Transverse colon (tissue), 4 donors: ENCODE data around the gene TUBA1B. TPM values are rescaled to one million over a fixed set of nuclear protein-coding genes. Genes with fewer than 3 reads are reported as not detected.

Experiments used
- DNase-seq: peaks from one replicate; pipeline ENCODE4 v3.0.0-alpha.2; 2019
- H3K27ac ChIP-seq, 4 donors: fragments of 200-600 bp; sonication (generic); 2 replicates each; pipeline ENCODE4 v1.5.1; 2016 to 2018; ENCODE audit warnings: inconsistent platforms in 4 of 4
- H3K27me3 ChIP-seq: fragments of 200-600 bp; sonication (generic); 2 replicates; pipeline ENCODE4 v1.5.1; 2017; ENCODE audit warnings: inconsistent platforms
- H3K36me3 ChIP-seq, 4 donors: fragments of 200-600 bp; sonication (generic); 2 replicates each; pipeline ENCODE4 v1.5.1; 2017 to 2019; ENCODE audit warnings: inconsistent platforms in 4 of 4
- H3K4me1 ChIP-seq, 4 donors: fragments of 200-600 bp; sonication (generic); 2 replicates each; pipeline ENCODE4 v1.5.1; 2017 to 2020; ENCODE audit warnings: inconsistent platforms in 4 of 4
- H3K4me3 ChIP-seq, 4 donors: fragments of 200-600 bp; sonication (generic); 1 replicate in 1 of 4; 2 replicates in 3 of 4; pipeline versions ENCODE4 v1.5.1 to v1.6.1; 2017 to 2019; ENCODE audit warnings: inconsistent platforms in 4 of 4
- H3K9me3 ChIP-seq, 2 donors: fragments of 200-600 bp; sonication (generic); 2 replicates each; pipeline ENCODE4 v1.5.1; 2017 to 2019; ENCODE audit warnings: inconsistent platforms in 2 of 2
- EP300 ChIP-seq: sonication (generic); formaldehyde crosslinking; IDR thresholded peaks from one replicate; pipeline ENCODE4 v1.6.1; 2017; ENCODE audit warnings: antibody characterized with exemption, low read depth
- POLR2A ChIP-seq: fragments of 450-650 bp; IDR thresholded peaks from one replicate; pipeline ENCODE4 v1.6.1; 2016; ENCODE audit warnings: antibody characterized with exemption, mild to moderate bottlenecking, moderate library complexity
- POLR2AphosphoS5 ChIP-seq, 3 donors: sonication (generic); formaldehyde crosslinking; IDR thresholded peaks; one replicate each; pipeline ENCODE4 v1.6.1; 2016; ENCODE audit warnings: antibody characterized with exemption in 3 of 3
- WGBS, 2 donors: methylation state at CpG; one replicate each; pipeline ENCODE4 v1.1.5; 2018; ENCODE audit warnings: low coverage in 1 of 2; 5-methylcytosine and 5-hydroxymethylcytosine counted together
- in situ Hi-C, 4 donors: fragments of 200-750 bp; cut with MboI; loops; one replicate each; pipeline versions ENCODE4 v1.15.0 to v1.15.1; 2017; ENCODE audit warnings: low sequenced_read_pairs in 3 of 4, low pct_ligation_motif_present in 1 of 4, low pct_unique_long_range_greater_than_20kb in 1 of 4
- intact Hi-C: fragments of 100-400 bp; cut with DNase I; formaldehyde crosslinking; loops from one replicate; pipeline ENCODE4 v1.15.1; 2023; ENCODE audit warnings: low total_unique reads
- total RNA-seq, 4 donors: library from RNA; depleted of rRNA; stranded (reverse); fragments of >200 nt; gene quantifications; one replicate each; pipeline ENCODE4 v1.1.0, GENCODE V29; 2016
- TF ChIP-seq, protein P1 (sequence below), 5 experiments: fragments of 200-600 bp in 3 of 5; fragments of 450-650 bp in 2 of 5; sonication (generic) in 3 of 5; IDR thresholded peaks; 1 replicate in 2 of 5; 2 replicates in 3 of 5; pipeline ENCODE4 v1.5.1; 2016 to 2017; ENCODE audit warnings: antibody characterized with exemption in 5 of 5, inconsistent platforms in 3 of 5, mild to moderate bottlenecking in 2 of 5, moderate library complexity in 1 of 5

Gene TUBA1B
- total RNA-seq, 4 donors from 2014 or later, result 219 to 390 (median 319) TPM

DNA sequence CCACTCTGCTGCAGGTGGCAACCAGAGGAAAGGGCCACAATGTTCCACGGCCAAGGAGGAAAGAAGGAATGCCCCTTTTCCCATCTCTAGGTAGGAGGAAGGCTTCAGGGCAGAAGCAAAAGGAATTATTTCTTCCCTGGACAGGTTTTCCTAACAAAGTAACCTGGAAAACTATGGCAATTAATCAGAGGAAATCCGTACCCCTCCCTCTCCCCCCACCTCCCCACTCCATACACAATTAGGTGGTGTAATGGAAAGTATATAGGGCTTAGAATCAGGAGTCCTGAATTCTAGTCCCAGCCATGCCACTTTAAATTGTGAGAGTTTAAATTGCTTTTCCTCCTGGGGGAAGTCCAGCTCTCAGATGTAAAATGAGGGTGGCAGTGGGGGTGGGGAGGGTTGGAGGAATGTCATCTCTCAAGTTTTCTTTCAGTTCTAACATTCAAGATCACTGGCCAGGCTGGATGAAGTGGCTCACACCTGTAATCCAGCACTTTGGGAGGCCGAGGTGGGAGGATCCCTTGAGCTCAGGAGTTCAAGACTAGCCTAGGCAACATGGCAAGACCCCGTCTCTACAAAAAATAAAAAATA, 38.3 kb downstream of the TUBA1B start:
- Histone ChIP-seq H3K9me3 (no peaks in the 10 kb centered on the region), H3K36me3 (peaks cover 0 to 9% (median 0%) of the 10 kb centered on the region in 4 donors), H3K27me3 (peaks cover 67% of the 10 kb centered on the region), H3K27ac (no peak overlapping the region), H3K4me3 (no peak overlapping the region), H3K4me1 (peaks cover 32 to 55% (median 41%) of the 10 kb centered on the region in 4 donors)
- 13 to 43% methylated on average over 1 to 4 of the region's 4 CpGs for WGBS, 2 donors
- DNase-seq, result no peak
- intact Hi-C loops, result no loop called here
- in situ Hi-C loops, result loop anchor here in 2 of 4 donors (25.0 kb wide), 1 partner anchor 144 kb away; no protein-coding TSS in a partner anchor
- TF ChIP-seq, protein P1, sequence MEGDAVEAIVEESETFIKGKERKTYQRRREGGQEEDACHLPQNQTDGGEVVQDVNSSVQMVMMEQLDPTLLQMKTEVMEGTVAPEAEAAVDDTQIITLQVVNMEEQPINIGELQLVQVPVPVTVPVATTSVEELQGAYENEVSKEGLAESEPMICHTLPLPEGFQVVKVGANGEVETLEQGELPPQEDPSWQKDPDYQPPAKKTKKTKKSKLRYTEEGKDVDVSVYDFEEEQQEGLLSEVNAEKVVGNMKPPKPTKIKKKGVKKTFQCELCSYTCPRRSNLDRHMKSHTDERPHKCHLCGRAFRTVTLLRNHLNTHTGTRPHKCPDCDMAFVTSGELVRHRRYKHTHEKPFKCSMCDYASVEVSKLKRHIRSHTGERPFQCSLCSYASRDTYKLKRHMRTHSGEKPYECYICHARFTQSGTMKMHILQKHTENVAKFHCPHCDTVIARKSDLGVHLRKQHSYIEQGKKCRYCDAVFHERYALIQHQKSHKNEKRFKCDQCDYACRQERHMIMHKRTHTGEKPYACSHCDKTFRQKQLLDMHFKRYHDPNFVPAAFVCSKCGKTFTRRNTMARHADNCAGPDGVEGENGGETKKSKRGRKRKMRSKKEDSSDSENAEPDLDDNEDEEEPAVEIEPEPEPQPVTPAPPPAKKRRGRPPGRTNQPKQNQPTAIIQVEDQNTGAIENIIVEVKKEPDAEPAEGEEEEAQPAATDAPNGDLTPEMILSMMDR (IDR thresholded peaks at IDR 0.05), result no peak
- no peak for TF ChIP-seq EP300
- no peak for TF ChIP-seq POLR2A
- no peak for TF ChIP-seq POLR2AphosphoS5 (IDR thresholded peaks at IDR 0.05)

DNA sequence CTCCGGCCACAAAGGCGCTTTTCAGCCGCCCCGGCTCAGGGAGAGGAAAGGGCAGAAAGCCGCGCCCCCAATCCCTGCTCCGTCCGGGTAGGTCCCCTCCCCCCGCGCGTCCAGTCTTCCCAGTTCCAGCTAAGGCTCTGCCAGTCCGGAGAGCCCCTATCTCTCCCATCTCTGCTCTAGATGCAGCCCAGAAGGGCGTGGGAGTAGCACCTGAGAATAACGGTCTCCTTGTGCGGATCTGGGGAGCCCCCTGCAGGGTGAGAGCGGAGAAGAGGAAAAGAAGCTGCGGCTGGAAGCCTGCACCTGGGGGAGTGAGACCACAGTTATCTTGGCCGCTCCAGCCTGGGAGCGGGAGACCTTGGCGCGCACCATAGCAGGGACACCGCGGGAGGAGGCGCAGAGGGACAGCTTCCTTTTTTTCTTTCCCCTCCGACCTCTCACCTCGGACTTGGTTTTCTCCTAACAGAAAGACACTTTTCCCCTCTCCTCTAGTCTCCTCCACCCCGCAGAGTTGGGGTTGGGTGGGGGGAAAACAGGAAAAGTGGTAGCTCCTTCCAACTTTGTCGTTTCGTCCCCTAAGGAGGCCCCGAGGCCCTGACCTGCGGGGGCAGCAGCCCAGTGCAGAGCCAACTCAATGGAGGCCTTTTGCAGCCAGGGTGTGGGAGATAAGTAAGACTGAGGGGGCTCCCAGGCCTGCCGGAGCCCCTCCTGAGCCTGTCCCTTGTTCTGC, 38.9 kb downstream of the TUBA1B start:
- in situ Hi-C loops, result loop anchor here in 2 of 4 donors (25.0 kb wide), 1 partner anchor 145 kb away; no protein-coding TSS in a partner anchor
- TF ChIP-seq EP300, result no peak
- no peak for TF ChIP-seq POLR2A
- TF ChIP-seq POLR2AphosphoS5 (IDR thresholded peaks at IDR 0.05), result no peak
- TF ChIP-seq, protein P1 (IDR thresholded peaks at IDR 0.05), result peak in 4 of 5 experiments; percentile 11 to 19 (median 16)
- peak overlapping the region in 1 of 4 donors; percentile 34 for H3K4me3 ChIP-seq
- DNase-seq, result no peak
- 0 to 9% methylated on average over 4 to 28 of the region's 32 CpGs for WGBS, 2 donors
- H3K27me3 ChIP-seq, result peaks cover 67% of the 10 kb centered on the region
- peaks cover 32 to 55% (median 42%) of the 10 kb centered on the region in 4 donors for H3K4me1 ChIP-seq
- no peak overlapping the region for H3K27ac ChIP-seq
- no peaks in the 10 kb centered on the region for H3K9me3 ChIP-seq
- intact Hi-C loops, result no loop called here
- peaks cover 0 to 7% (median 0%) of the 10 kb centered on the region in 4 donors for H3K36me3 ChIP-seq

DNA sequence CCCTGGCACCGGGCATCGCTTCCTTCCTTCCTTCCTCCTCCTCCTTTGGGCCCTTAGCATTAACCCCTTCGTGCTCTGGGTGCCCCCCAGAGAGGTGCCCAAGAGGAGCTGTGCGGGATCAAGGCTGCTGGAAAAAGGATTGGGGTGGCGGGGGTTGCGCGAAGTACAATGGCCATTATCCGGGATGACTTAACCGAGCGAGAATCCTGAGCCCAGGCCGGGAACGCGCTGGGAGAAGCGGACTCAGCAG, 39.4 kb downstream of the TUBA1B start:
- Histone ChIP-seq H3K36me3 (peaks cover 0 to 2% (median 0%) of the 10 kb centered on the region in 4 donors), H3K4me3 (peak overlapping the region in 1 of 4 donors; percentile 34), H3K27ac (no peak overlapping the region), H3K9me3 (no peaks in the 10 kb centered on the region), H3K27me3 (peaks cover 67% of the 10 kb centered on the region), H3K4me1 (peaks cover 32 to 55% (median 42%) of the 10 kb centered on the region in 4 donors)
- intact Hi-C loops, result no loop called here
- in situ Hi-C loops, result loop anchor here in 2 of 4 donors (25.0 kb wide), 1 partner anchor 146 kb away; no protein-coding TSS in a partner anchor
- TF ChIP-seq, protein P1 (IDR thresholded peaks at IDR 0.05), result no peak
- TF ChIP-seq POLR2A (no peak), POLR2AphosphoS5 (IDR thresholded peaks at IDR 0.05) (no peak), EP300 (no peak)
- WGBS, 2 donors, result 10% methylated on average over 13 of the region's 14 CpGs; no CpG with 5 or more reads in 1 of the 2 donors
- no peak for DNase-seq

DNA sequence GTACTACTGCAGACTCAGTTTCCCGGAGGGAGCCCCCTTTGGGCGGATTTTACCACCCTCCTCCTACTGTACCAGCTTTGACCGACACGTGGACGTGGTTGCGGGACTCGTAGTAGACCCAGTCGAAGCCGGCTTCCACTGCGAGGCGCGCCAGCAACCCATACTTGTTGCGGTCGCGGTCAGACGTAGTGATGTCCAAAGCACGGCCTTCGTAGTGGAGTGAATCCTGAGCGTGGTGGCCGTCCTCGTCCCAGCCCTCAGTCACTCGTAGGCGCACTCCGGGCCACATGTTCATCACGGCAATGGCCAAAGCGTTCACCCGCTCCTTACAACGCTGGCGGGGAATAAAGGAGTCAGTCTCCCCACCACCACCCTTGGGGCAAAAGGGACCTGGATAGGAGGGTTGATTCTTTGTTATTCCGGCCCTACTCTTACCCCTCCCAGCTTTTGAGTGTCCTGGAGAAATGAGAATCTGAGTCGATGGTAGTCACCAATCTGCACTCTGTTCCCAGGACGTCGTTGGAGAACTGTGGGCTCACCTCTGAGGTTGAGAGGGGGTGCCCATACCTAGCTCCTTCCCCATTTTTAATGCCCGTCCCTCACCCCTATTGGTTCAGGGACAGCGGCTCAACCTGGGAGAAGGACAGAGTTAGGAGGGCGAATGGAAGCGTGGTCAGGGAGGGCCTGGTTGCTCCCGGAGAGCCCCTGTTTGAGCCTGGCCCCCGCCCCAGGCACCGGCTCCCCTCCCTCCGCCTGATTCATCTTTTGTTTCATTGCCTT, 39.9 kb downstream of the TUBA1B start:
- 39% methylated on average over 37 of the region's 41 CpGs; no CpG with 5 or more reads in 1 of the 2 donors for WGBS, 2 donors
- in situ Hi-C loops (loop anchor here in 2 of 4 donors (25.0 kb wide), 1 partner anchor 146 kb away; no protein-coding TSS in a partner anchor), intact Hi-C loops (no loop called here)
- H3K4me1 ChIP-seq, result peaks cover 32 to 55% (median 42%) of the 10 kb centered on the region in 4 donors
- H3K27me3 ChIP-seq, result peaks cover 67% of the 10 kb centered on the region
- H3K9me3 ChIP-seq, result no peaks in the 10 kb centered on the region
- TF ChIP-seq, protein P1 (IDR thresholded peaks at IDR 0.05), result no peak
- TF ChIP-seq POLR2AphosphoS5 (IDR thresholded peaks at IDR 0.05) (no peak), EP300 (no peak), POLR2A (no peak)
- H3K36me3 ChIP-seq, result no peaks in the 10 kb centered on the region
- DNase-seq, result no peak
- H3K4me3 ChIP-seq, result peak overlapping the region in 1 of 4 donors; percentile 34
- no peak overlapping the region for H3K27ac ChIP-seq
